ENCODE data around the gene C1orf167. TPM values are rescaled to one million over a fixed set of nuclear protein-coding genes. Genes with fewer than 3 reads are reported as not detected.

The C1orf167 gene
- total RNA-seq, 1 experiment from 2014 or later: 0.39 TPM

DNA sequence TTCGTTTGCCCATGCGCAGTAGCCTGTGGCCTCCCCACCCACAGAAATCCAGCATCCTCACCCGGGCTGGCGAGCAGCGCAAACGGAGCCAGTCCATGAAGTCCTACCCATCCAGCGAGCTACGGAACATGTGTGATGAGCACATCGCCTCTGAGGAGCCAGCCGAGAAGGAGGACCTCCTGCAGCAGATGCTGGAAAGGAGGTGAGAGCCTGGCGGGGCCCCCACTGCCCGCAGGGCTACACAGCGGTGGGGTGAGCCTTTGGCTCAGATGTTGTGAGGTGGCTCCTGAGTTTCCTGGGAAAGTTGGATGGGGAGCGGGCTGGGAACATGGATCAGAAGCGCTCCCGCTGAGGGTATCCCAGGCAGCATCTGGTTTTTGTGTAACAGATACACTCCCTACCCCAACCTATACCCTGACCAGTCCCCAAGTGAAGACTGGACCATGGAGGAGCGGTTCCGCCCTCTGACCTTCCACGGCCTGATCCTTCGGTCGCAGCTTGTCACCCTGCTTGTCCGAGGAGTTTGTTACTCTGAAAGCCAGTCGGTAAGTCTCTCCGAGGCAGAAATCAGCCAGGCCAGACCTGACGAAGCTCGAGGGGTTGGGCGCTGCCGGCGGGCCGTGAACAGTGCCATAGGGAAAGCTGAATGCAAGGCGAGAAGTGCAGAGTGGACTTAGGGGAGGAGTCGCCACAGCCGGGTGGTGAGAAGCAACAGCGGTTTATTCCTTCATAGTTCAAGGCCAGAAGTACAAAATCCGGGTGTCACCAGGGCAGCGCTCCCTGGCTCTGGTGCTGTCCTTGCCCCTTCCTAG, 75.2 kb downstream of the C1orf167 start:
- Mint-ChIP-seq H3K9me3 (no peaks in the 10 kb centered on the region), H3K4me3 (no peak overlapping the region), H3K27me3 (ENCODE audit: low read depth) (no peaks in the 10 kb centered on the region), H3K36me3 (ENCODE audit: insufficient read depth in 1 of 3, low read depth in 3 of 3) (peaks cover 39 to 95% (median 84%) of the 10 kb centered on the region in 3 experiments; a peak in 6 of 7 replicates), H3K4me1 (no peaks in the 10 kb centered on the region), H3K27ac (no peak overlapping the region; a peak in 1 of 7 replicates)
- Histone ChIP-seq H3K27me3 (ENCODE audit: insufficient read depth, low read length) (no peaks in the 10 kb centered on the region), H3K79me2 (ENCODE audit: insufficient read depth, low read length) (no peaks in the 10 kb centered on the region), H3K4me2 (ENCODE audit: insufficient read depth, insufficient read length, low read length) (no peak overlapping the region), H2BK20ac (ENCODE audit: low read depth, low read length, poor library complexity, severe bottlenecking) (no peak overlapping the region), H2BK15ac (ENCODE audit: low read depth, low read length) (no peak overlapping the region), H3K23me2 (ENCODE audit: insufficient read length, low read depth, low read length, poor library complexity, severe bottlenecking) (no peaks in the 10 kb centered on the region), H2BK5ac (ENCODE audit: insufficient read length, low read length) (no peak overlapping the region), H4K20me1 (ENCODE audit: control insufficient read depth, insufficient read depth, insufficient read length) (no peaks in the 10 kb centered on the region), H4K5ac (ENCODE audit: insufficient read length, low read depth, low read length) (no peak overlapping the region), H3T11ph (ENCODE audit: low read length) (no peak overlapping the region), H2AFZ (ENCODE audit: low read length) (no peak overlapping the region), H3K4ac (ENCODE audit: low read depth, low read length) (no peak overlapping the region), H2BK12ac (ENCODE audit: insufficient read length, low read depth, low read length) (no peak overlapping the region), H3K27ac (ENCODE audit: insufficient read length, low read depth, low read length) (no peak overlapping the region), H3K23ac (ENCODE audit: insufficient read length, low read depth, low read length) (no peak overlapping the region), H3K18ac (ENCODE audit: insufficient read length, low read depth, low read length) (no peak overlapping the region), H4K91ac (ENCODE audit: insufficient read length, low read depth, low read length) (no peak overlapping the region), H2AK5ac (ENCODE audit: insufficient read length, low read length) (no peak overlapping the region), H3K9ac (ENCODE audit: extremely low read depth, insufficient read length, low read length) (no peak overlapping the region), H2BK120ac (ENCODE audit: low read depth, low read length, poor library complexity, severe bottlenecking) (no peak overlapping the region), H3K56ac (ENCODE audit: insufficient read length, low read depth, low read length) (no peak overlapping the region), H3K4me1 (ENCODE audit: insufficient read depth, low read length) (no peaks in the 10 kb centered on the region), H3K9me3 (ENCODE audit: control insufficient read depth, low read depth, low read length) (no peaks in the 10 kb centered on the region), H3K14ac (ENCODE audit: insufficient read depth, low read length) (no peak overlapping the region), H3K79me1 (ENCODE audit: insufficient read depth, low read depth, low read length, poor library complexity, severe bottlenecking) (no peaks in the 10 kb centered on the region), H4K8ac (replicated peaks; ENCODE audit: insufficient read length, low read depth, low read length) (no peak overlapping the region)
- TF ChIP-seq CTCF (conservative IDR thresholded peaks at IDR 0.05): no peak
- no peak for DNase-seq
- WGBS (ENCODE audit: extremely low coverage, insufficient read length, low lambda C conversion rate): no CpG with 5 or more reads among the region's 36 CpGs
